Left ventricle myocardium inferior (tissue), 1 donor: ENCODE data around the gene TMEM131L. TPM values are rescaled to one million over a fixed set of nuclear protein-coding genes. Genes with fewer than 3 reads are reported as not detected.

Experiments
- DNase-seq: peaks from one replicate; pipeline ENCODE4 v3.0.0-alpha.2; 2020
- H3K27ac ChIP-seq: fragments of 200-600 bp; replicated peaks from 2 replicates; pipeline ENCODE4 v1.8.0; 2021
- H3K27me3 ChIP-seq: fragments of 200-600 bp; 2 replicates; pipeline ENCODE4 v1.8.0; 2021; ENCODE audit warnings: low read depth
- H3K36me3 ChIP-seq: fragments of 200-600 bp; 2 replicates; pipeline ENCODE4 v1.8.0; 2021
- H3K4me1 ChIP-seq: fragments of 200-600 bp; 2 replicates; pipeline ENCODE4 v1.8.0; 2021
- H3K4me3 ChIP-seq: fragments of 200-600 bp; 2 replicates; pipeline ENCODE4 v1.8.0; 2021; ENCODE audit warnings: mild to moderate bottlenecking, moderate library complexity
- H3K9me3 ChIP-seq: fragments of 200-600 bp; replicated peaks from 2 replicates; pipeline ENCODE4 v1.8.0; 2021
- intact Hi-C: fragments of 100-400 bp; cut with micrococcal nuclease; formaldehyde crosslinking; loops from one replicate; pipeline ENCODE4 v1.11.0; 2022
- total RNA-seq: library from RNA; stranded (reverse); fragmentation: NEBNext Ultra II Directional; extraction: Animal tissue kit (Norgen Biotek cat#: 25700); gene quantifications from one replicate; pipeline ENCODE4 v1.2.1, GENCODE V29; 2021
- TF ChIP-seq, protein P1 (sequence below): fragments of 200-600 bp; IDR thresholded peaks from 2 replicates; pipeline ENCODE4 v1.8.0; 2021; ENCODE audit warnings: antibody characterized with exemption, mild to moderate bottlenecking, borderline replicate concordance
- donor health status: DM: no; HTN: yes; CAD: no; lungs with severe emphysema.

Gene TMEM131L
- total RNA-seq, 1 donor from 2014 or later: 14.9 TPM

DNA sequence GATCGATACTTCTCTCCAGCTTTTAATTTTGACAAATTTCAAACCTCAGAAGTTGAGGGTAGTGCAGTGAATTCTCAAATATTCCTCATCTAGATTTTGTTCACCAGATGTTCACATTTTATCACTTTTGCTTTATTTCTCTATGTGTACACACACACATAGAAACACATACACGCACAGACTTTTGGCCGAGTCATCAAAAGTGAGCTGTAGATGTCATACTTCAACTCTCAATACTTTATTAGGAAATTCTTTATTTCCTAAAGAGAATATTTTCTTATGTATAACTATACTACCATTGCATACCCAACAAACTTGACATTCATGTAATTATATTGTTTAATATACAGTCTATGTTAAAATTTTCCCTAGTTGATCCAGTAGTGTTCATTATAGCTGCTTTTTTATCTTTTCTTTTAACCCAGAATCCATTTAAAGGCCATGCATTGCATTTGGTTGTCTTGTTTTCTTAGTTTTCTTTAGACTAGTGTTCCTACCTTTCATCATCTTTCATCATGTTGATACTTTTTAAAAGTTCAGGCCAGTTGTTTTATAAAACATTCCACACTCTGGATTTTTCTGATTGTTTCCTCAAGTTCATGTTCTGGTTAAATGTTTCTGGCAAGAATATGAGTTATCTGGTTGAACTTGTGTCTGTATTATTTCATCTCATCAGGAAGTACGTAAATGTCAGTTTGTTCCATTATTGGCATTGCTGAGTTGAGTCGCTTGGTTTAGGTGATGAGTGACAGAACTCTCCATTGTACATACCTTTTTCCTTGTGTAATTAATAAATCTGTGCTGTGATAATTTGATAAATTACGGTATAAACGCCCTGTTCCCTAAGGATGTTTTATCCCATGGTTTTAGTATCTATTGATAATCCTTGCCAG is 123.8 kb downstream of the TMEM131L start:
- no peaks in the 10 kb centered on the region for H3K9me3 ChIP-seq
- peaks cover 69% of the 10 kb centered on the region for H3K36me3 ChIP-seq
- no peak overlapping the region for H3K27ac ChIP-seq
- peaks cover 4% of the 10 kb centered on the region for H3K4me1 ChIP-seq
- intact Hi-C loops: no loop called here
- DNase-seq: no peak
- TF ChIP-seq, protein P1, sequence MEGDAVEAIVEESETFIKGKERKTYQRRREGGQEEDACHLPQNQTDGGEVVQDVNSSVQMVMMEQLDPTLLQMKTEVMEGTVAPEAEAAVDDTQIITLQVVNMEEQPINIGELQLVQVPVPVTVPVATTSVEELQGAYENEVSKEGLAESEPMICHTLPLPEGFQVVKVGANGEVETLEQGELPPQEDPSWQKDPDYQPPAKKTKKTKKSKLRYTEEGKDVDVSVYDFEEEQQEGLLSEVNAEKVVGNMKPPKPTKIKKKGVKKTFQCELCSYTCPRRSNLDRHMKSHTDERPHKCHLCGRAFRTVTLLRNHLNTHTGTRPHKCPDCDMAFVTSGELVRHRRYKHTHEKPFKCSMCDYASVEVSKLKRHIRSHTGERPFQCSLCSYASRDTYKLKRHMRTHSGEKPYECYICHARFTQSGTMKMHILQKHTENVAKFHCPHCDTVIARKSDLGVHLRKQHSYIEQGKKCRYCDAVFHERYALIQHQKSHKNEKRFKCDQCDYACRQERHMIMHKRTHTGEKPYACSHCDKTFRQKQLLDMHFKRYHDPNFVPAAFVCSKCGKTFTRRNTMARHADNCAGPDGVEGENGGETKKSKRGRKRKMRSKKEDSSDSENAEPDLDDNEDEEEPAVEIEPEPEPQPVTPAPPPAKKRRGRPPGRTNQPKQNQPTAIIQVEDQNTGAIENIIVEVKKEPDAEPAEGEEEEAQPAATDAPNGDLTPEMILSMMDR: no peak
- no peaks in the 10 kb centered on the region for H3K27me3 ChIP-seq
- H3K4me3 ChIP-seq: no peak overlapping the region

DNA sequence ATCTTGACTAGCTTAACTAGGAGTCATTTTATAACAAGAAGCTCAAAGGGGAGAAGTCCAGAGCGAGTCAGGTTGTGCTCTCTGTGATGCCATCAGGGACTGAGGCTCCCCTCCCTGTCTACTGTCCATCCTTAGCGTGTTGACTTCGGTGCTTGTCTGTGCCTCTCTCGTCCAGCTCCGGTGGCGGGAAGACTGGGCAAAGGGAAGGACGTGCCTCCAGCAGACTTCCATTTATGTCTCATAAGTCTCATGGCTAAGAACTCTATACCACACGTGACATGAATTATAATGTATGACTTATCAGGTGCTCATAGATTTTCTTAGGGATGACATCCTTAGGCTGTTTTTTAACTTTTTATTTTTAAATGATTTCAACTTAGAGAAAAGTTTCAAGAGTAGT is 125.3 kb downstream of the TMEM131L start:
- H3K4me1 ChIP-seq: peaks cover 4% of the 10 kb centered on the region
- H3K4me3 ChIP-seq: no peak overlapping the region
- H3K27me3 ChIP-seq: no peaks in the 10 kb centered on the region
- no peaks in the 10 kb centered on the region for H3K9me3 ChIP-seq
- intact Hi-C loops: no loop called here
- DNase-seq: no peak
- no peak overlapping the region for H3K27ac ChIP-seq
- TF ChIP-seq, protein P1: no peak
- peaks cover 65% of the 10 kb centered on the region for H3K36me3 ChIP-seq

DNA sequence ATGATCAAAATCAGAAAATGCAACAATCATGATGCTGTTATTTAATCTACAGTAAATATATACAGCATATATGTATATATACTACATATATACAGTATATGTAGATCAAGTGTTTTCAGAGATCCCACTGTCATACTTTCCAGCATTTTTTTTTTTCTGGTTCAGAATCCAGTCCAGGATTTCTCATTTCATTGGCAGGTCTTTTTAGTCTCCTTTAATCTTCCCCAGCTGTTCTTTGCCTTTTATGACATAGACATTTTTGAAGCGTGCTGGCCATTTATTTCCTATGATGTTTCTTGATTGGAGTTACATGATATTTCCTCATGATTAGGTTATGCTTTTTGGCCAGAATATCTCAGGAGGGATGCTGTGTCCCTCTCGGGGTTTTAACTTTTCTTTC is 125.9 kb downstream of the TMEM131L start:
- Histone ChIP-seq H3K4me3 (no peak overlapping the region), H3K27ac (no peak overlapping the region), H3K4me1 (peaks cover 4% of the 10 kb centered on the region), H3K36me3 (peaks cover 66% of the 10 kb centered on the region), H3K27me3 (no peaks in the 10 kb centered on the region), H3K9me3 (no peaks in the 10 kb centered on the region)
- intact Hi-C loops: no loop called here
- DNase-seq: no peak
- TF ChIP-seq, protein P1: no peak

DNA sequence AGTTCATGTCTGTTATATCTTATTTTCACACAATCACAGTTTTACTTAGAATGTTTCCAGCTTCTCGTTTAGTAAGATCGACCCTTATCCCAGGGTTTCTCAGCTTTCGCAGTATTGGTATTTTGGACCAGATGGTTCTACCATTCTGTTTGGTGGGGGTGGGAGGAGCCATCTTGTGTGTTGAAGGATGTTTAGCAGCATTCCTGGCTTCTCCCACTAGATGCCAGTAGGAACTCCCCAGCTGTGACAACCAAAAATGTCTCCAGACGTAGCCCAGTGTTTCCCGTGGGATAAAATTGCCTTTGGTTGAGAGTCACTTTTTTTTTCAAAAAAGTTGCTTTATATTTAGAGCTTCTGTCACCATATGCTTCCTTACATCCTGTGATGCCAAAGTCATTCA is 127.0 kb downstream of the TMEM131L start:
- H3K4me3 ChIP-seq: no peak overlapping the region
- peaks cover 4% of the 10 kb centered on the region for H3K4me1 ChIP-seq
- H3K36me3 ChIP-seq: peaks cover 74% of the 10 kb centered on the region
- no peak for DNase-seq
- intact Hi-C loops: no loop called here
- TF ChIP-seq, protein P1: no peak
- H3K27me3 ChIP-seq: no peaks in the 10 kb centered on the region
- no peak overlapping the region for H3K27ac ChIP-seq
- H3K9me3 ChIP-seq: no peaks in the 10 kb centered on the region

DNA sequence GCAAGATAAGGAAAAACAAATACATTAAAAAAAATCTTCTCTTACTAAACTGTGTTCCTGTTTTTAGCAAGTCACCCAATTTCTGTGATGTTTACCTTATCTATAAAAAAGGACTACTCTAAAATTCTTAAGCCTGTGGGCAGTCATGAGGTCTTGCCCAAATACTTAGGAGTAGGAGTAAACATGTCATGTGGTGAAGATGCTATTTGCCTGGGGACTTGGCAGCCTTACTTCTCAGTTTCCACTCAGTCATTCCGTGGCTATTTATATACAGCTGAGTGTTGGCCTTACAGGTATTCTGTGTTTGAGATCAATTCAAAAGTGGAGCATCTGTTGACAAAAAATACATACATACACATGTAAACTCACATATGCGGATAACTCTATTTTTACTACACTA is 128.1 kb downstream of the TMEM131L start:
- H3K4me3 ChIP-seq: no peak overlapping the region
- H3K27ac ChIP-seq: no peak overlapping the region
- intact Hi-C loops: no loop called here
- H3K9me3 ChIP-seq: no peaks in the 10 kb centered on the region
- no peak for DNase-seq
- no peaks in the 10 kb centered on the region for H3K27me3 ChIP-seq
- peaks cover 76% of the 10 kb centered on the region for H3K36me3 ChIP-seq
- H3K4me1 ChIP-seq: peaks cover 4% of the 10 kb centered on the region
- TF ChIP-seq, protein P1: no peak
